ENCODE data around the gene CIRBP. TPM values are rescaled to one million over a fixed set of nuclear protein-coding genes. Genes with fewer than 3 reads are reported as not detected.
A peak's percentile ranks its signal among the peaks of the same experiment; 100 is the strongest.

The CIRBP gene
- total and polyA plus RNA-seq, 9 of the 15 experiments (the other 6 are each of a cell fraction or from before 2014, with no cell fraction given) = 20.5 to 327 (median 176) TPM

DNA sequence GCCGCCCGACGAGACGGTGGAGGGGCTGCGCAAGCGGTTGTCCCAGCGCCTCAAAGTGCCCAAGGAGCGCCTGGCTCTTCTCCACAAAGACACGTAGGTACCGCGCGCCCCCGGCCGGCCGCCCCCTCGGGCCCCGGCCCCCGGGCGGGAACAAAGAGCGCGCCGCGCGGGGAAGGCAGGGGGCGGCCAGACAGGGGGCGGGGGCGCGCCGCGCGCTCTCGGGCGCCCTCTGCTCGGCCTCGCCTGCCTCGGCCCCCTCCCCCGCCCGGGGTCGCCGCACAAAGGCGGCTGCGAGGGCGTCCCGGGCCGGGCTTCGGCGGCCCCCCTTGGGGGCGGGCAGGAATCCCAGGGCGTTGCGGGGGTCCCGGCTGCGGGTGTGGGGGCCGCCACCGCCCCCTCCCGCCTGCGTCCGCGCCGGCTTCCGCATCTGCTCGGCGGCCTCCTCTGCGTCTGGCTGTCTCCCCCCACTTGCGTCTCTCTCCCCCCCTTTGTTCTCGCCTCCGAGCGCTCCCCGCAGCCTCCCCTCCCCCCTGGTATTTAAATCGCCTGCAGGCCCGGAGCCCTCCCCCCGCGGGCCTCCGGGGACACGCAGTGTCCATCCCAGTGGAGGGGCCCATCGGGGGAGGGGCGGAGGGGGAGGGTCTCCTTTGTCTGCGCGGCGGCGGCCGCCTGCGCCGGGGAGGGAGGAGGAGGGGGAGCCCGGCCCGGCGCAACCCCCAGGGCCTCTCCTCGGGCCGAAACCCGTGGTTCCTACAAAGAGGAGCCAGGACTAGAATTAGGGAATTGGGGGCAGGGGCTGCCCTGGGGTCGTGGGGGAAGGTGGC lies 18.5 kb upstream of the CIRBP start (continued):
- TF ChIP-seq PPARD (CRISPR knock-in tag; IDR thresholded peaks at IDR 0.05) (no peak), DACH1 (IDR thresholded peaks at IDR 0.05; ENCODE audit: partially characterized antibody) (no peak), JUND (IDR thresholded peaks at IDR 0.05; ENCODE audit: borderline replicate concordance, low read depth, low read length) (no peak), JUND (tag; IDR thresholded peaks at IDR 0.05; ENCODE audit: borderline replicate concordance, low read depth, low read length) (no peak), NR4A1 (CRISPR knock-in tag; IDR thresholded peaks at IDR 0.05) (no peak), NR4A1 (tag; IDR thresholded peaks at IDR 0.05) (no peak), CTBP1 (IDR thresholded peaks at IDR 0.05; ENCODE audit: borderline replicate concordance) (peak; percentile 53; the same call in 1 of the 2 replicates), KLF6 (CRISPR knock-in tag; IDR thresholded peaks at IDR 0.05; ENCODE audit: borderline replicate concordance) (no peak), CEBPB (tag; IDR thresholded peaks at IDR 0.05) (no peak), MECOM (CRISPR knock-in tag; IDR thresholded peaks at IDR 0.05) (no peak), NFE2 (IDR thresholded peaks at IDR 0.05; ENCODE audit: low read depth) (no peak), SIX5 (IDR thresholded peaks at IDR 0.05; ENCODE audit: borderline replicate concordance in 1 of 2, insufficient read depth in 1 of 2, low read depth in 1 of 2, low read length in 2 of 2) (no peak), EP300 (IDR thresholded peaks at IDR 0.05; ENCODE audit: low read length) (no peak), SMARCA4 (IDR thresholded peaks at IDR 0.05) (no peak), CAMTA2 (CRISPR knock-in tag; conservative IDR thresholded peaks at IDR 0.05) (no peak), PHB (CRISPR knock-in tag; IDR thresholded peaks at IDR 0.05) (no peak), SAP30 (IDR thresholded peaks at IDR 0.05; ENCODE audit: borderline replicate concordance, insufficient read depth, low read depth, low read length, poor library complexity, severe bottlenecking) (peak; percentile 60), BRCA1 (IDR thresholded peaks at IDR 0.05) (no peak), BRCA1 (CRISPR knock-in tag; IDR thresholded peaks at IDR 0.05) (no peak), GATAD2A (IDR thresholded peaks at IDR 0.05) (no peak), HDAC6 (IDR thresholded peaks at IDR 0.05; ENCODE audit: low read depth, low read length) (no peak), CSDE1 (IDR thresholded peaks at IDR 0.05) (no peak)
- TF ChIP-seq, protein P1, sequence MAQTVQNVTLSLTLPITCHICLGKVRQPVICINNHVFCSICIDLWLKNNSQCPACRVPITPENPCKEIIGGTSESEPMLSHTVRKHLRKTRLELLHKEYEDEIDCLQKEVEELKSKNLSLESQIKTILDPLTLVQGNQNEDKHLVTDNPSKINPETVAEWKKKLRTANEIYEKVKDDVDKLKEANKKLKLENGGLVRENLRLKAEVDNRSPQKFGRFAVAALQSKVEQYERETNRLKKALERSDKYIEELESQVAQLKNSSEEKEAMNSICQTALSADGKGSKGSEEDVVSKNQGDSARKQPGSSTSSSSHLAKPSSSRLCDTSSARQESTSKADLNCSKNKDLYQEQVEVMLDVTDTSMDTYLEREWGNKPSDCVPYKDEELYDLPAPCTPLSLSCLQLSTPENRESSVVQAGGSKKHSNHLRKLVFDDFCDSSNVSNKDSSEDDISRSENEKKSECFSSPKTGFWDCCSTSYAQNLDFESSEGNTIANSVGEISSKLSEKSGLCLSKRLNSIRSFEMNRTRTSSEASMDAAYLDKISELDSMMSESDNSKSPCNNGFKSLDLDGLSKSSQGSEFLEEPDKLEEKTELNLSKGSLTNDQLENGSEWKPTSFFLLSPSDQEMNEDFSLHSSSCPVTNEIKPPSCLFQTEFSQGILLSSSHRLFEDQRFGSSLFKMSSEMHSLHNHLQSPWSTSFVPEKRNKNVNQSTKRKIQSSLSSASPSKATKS (CRISPR knock-in tag; IDR thresholded peaks at IDR 0.05) = no peak
- TF ChIP-seq, protein P2, sequence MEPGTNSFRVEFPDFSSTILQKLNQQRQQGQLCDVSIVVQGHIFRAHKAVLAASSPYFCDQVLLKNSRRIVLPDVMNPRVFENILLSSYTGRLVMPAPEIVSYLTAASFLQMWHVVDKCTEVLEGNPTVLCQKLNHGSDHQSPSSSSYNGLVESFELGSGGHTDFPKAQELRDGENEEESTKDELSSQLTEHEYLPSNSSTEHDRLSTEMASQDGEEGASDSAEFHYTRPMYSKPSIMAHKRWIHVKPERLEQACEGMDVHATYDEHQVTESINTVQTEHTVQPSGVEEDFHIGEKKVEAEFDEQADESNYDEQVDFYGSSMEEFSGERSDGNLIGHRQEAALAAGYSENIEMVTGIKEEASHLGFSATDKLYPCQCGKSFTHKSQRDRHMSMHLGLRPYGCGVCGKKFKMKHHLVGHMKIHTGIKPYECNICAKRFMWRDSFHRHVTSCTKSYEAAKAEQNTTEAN (CRISPR knock-in tag; IDR thresholded peaks at IDR 0.05) = no peak
- TF ChIP-seq, protein P3, sequence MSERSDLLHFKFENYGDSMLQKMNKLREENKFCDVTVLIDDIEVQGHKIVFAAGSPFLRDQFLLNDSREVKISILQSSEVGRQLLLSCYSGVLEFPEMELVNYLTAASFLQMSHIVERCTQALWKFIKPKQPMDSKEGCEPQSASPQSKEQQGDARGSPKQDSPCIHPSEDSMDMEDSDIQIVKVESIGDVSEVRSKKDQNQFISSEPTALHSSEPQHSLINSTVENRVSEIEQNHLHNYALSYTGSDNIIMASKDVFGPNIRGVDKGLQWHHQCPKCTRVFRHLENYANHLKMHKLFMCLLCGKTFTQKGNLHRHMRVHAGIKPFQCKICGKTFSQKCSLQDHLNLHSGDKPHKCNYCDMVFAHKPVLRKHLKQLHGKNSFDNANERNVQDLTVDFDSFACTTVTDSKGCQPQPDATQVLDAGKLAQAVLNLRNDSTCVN (CRISPR knock-in tag; IDR thresholded peaks at IDR 0.05) = no peak
- TF ChIP-seq, protein P4, sequence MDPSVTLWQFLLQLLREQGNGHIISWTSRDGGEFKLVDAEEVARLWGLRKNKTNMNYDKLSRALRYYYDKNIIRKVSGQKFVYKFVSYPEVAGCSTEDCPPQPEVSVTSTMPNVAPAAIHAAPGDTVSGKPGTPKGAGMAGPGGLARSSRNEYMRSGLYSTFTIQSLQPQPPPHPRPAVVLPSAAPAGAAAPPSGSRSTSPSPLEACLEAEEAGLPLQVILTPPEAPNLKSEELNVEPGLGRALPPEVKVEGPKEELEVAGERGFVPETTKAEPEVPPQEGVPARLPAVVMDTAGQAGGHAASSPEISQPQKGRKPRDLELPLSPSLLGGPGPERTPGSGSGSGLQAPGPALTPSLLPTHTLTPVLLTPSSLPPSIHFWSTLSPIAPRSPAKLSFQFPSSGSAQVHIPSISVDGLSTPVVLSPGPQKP (CRISPR knock-in tag; IDR thresholded peaks at IDR 0.05) = no peak

All from K562 (cell line).